ENCODE data around the gene ARHGAP11A. TPM values are rescaled to one million over a fixed set of nuclear protein-coding genes. Genes with fewer than 3 reads are reported as not detected.

The ARHGAP11A gene
- total RNA-seq, 2 experiments from 2014 or later = 4.7 to 5.8 TPM

GRCh38 chr15:32669896-32670611, 54.8 kb downstream of the ARHGAP11A start:
- ChIA-PET CTCF (no interaction called here), POLR2A (no interaction called here)
- Mint-ChIP-seq H3K9me3 (no peaks in the 10 kb centered on the region), H3K4me1 (ENCODE audit: low read depth) (no peaks in the 10 kb centered on the region), H3K27me3 (no peaks in the 10 kb centered on the region), H3K27ac (no peak overlapping the region), H3K36me3 (ENCODE audit: low read depth) (no peaks in the 10 kb centered on the region), H3K4me3 (no peak overlapping the region)
- TF ChIP-seq CTCF (IDR thresholded peaks at IDR 0.05) = no peak
- intact Hi-C loops (cut with DNase I, micrococcal nuclease) = loop anchor here in 1 of 2 experiments (10.0 kb wide), 1 partner anchor 1035 kb away; no protein-coding TSS in a partner anchor
- DNase-seq (no peak), ATAC-seq (ENCODE audit: poor library complexity) (no peak)
- no peaks in the 10 kb centered on the region for H3K27me3 ChIP-seq (ENCODE audit: control insufficient read depth in 1 of 2, insufficient read depth in 2 of 2, low read length in 2 of 2)
- H3K4me1 ChIP-seq (ENCODE audit: insufficient read depth, low read length) = no peaks in the 10 kb centered on the region
- no peaks in the 10 kb centered on the region for H3K9me3 ChIP-seq (ENCODE audit: control insufficient read depth in 1 of 2, insufficient read depth in 1 of 2, low read length in 2 of 2)
- no peak overlapping the region for H3K4me3 ChIP-seq (ENCODE audit: low read length)
- no peaks in the 10 kb centered on the region for H3K36me3 ChIP-seq (ENCODE audit: insufficient read depth, low read length)
- no peak overlapping the region for H3K27ac ChIP-seq (ENCODE audit: low read depth in 1 of 2, low read length in 2 of 2)

- H3K4me3 ChIP-seq (ENCODE audit: low read length) = no peak overlapping the region
- H3K27ac ChIP-seq (ENCODE audit: low read depth in 1 of 2, low read length in 2 of 2) = no peak overlapping the region
- ATAC-seq (ENCODE audit: poor library complexity) = no peak
- Mint-ChIP-seq H3K27ac (no peak overlapping the region), H3K4me3 (no peak overlapping the region), H3K36me3 (ENCODE audit: low read depth) (no peaks in the 10 kb centered on the region), H3K9me3 (no peaks in the 10 kb centered on the region), H3K27me3 (no peaks in the 10 kb centered on the region), H3K4me1 (ENCODE audit: low read depth) (no peaks in the 10 kb centered on the region)
- H3K36me3 ChIP-seq (ENCODE audit: insufficient read depth, low read length) = no peaks in the 10 kb centered on the region
- ChIA-PET CTCF (no interaction called here), POLR2A (no interaction called here)
- DNase-seq = no peak
- H3K9me3 ChIP-seq (ENCODE audit: control insufficient read depth in 1 of 2, insufficient read depth in 1 of 2, low read length in 2 of 2) = no peaks in the 10 kb centered on the region
- no peaks in the 10 kb centered on the region for H3K27me3 ChIP-seq (ENCODE audit: control insufficient read depth in 1 of 2, insufficient read depth in 2 of 2, low read length in 2 of 2)
- H3K4me1 ChIP-seq (ENCODE audit: insufficient read depth, low read length) = no peaks in the 10 kb centered on the region
- no peak for TF ChIP-seq CTCF (IDR thresholded peaks at IDR 0.05)
- intact Hi-C loops (cut with DNase I, micrococcal nuclease) = no loop called here
Measured at GRCh38 chr15:32670623-32671022, 55.3 kb downstream of the ARHGAP11A start.

- Histone ChIP-seq H3K4me1 (ENCODE audit: insufficient read depth, low read length) (no peaks in the 10 kb centered on the region), H3K36me3 (ENCODE audit: insufficient read depth, low read length) (no peaks in the 10 kb centered on the region), H3K4me3 (ENCODE audit: low read length) (no peak overlapping the region), H3K27me3 (ENCODE audit: control insufficient read depth in 1 of 2, insufficient read depth in 2 of 2, low read length in 2 of 2) (no peaks in the 10 kb centered on the region), H3K9me3 (ENCODE audit: control insufficient read depth in 1 of 2, insufficient read depth in 1 of 2, low read length in 2 of 2) (no peaks in the 10 kb centered on the region), H3K27ac (ENCODE audit: low read depth in 1 of 2, low read length in 2 of 2) (no peak overlapping the region)
- H3K36me3 Mint-ChIP-seq (ENCODE audit: low read depth) = no peaks in the 10 kb centered on the region
- CTCF ChIA-PET = no interaction called here
- no peaks in the 10 kb centered on the region for H3K27me3 Mint-ChIP-seq
- no peaks in the 10 kb centered on the region for H3K4me1 Mint-ChIP-seq (ENCODE audit: low read depth)
- no peak overlapping the region for H3K4me3 Mint-ChIP-seq
- intact Hi-C loops (cut with DNase I, micrococcal nuclease) = no loop called here
- POLR2A ChIA-PET = no interaction called here
- DNase-seq (no peak), ATAC-seq (ENCODE audit: poor library complexity) (no peak)
- H3K27ac Mint-ChIP-seq = no peak overlapping the region
- no peak for TF ChIP-seq CTCF (IDR thresholded peaks at IDR 0.05)
- no peaks in the 10 kb centered on the region for H3K9me3 Mint-ChIP-seq
Measured at GRCh38 chr15:32671339-32672325, 56.3 kb downstream of the ARHGAP11A start.

Data from CD4-positive, alpha-beta T cell (primary cell).